GM12878 (cell line): ENCODE results near the gene AHNAK. TPM values are rescaled to one million over a fixed set of nuclear protein-coding genes. Genes with fewer than 3 reads are reported as not detected.

Experiments used
- CEBPB ChIP-seq, 2 experiments: fragments of 150-350 bp in 1 of 2; IDR thresholded peaks; 2 replicates each; pipeline ENCODE4 v1.6.1; 2012 to 2014; ENCODE audit warnings: low read depth in 2 of 2, low read length in 2 of 2, borderline replicate concordance in 1 of 2, inconsistent platforms in 1 of 2
- DPF2 ChIP-seq: fragments of 450-650 bp; IDR thresholded peaks from 2 replicates; pipeline ENCODE4 v1.6.1; 2017; ENCODE audit warnings: mild to moderate bottlenecking
- ETV6 ChIP-seq, 2 experiments: fragments of 450-650 bp in 1 of 2; IDR thresholded peaks in 1 of 2; conservative IDR thresholded peaks in 1 of 2; 2 replicates each; pipeline ENCODE4 v1.6.1; 2014; ENCODE audit warnings: antibody characterized with exemption in 1 of 2, borderline replicate concordance in 1 of 2, low read depth in 1 of 2, mild to moderate bottlenecking in 1 of 2, moderate library complexity in 1 of 2
- FOXK2 ChIP-seq: fragments of 450-650 bp; IDR thresholded peaks from 2 replicates; pipeline ENCODE4 v1.6.1; 2017; ENCODE audit warnings: mild to moderate bottlenecking, moderate library complexity
- GATAD2B ChIP-seq: fragments of 450-650 bp; conservative IDR thresholded peaks from 2 replicates; pipeline ENCODE4 v1.6.1; 2017; ENCODE audit warnings: low read depth, mild to moderate bottlenecking, moderate library complexity
- IRF4 ChIP-seq: IDR thresholded peaks from 2 replicates; pipeline ENCODE4 v1.6.1; 2011; ENCODE audit warnings: low read depth, low read length
- MEF2B ChIP-seq: fragments of 450-650 bp; IDR thresholded peaks from 2 replicates; pipeline ENCODE4 v1.6.1; 2018; ENCODE audit warnings: mild to moderate bottlenecking, moderate library complexity; ENCODE audit not compliant: partially characterized antibody, poor library complexity, severe bottlenecking
- MXI1 ChIP-seq: fragments of 150-350 bp; IDR thresholded peaks from 2 replicates; pipeline ENCODE4 v1.6.1; 2011; ENCODE audit warnings: low read depth, mild to moderate bottlenecking, inconsistent platforms, low read length, improper control_type of control experiment
- MYB ChIP-seq: fragments of 150-350 bp; IDR thresholded peaks from 2 replicates; pipeline ENCODE4 v1.6.1; 2014; ENCODE audit warnings: mild to moderate bottlenecking, low read depth, low read length, borderline replicate concordance
- NRF1 ChIP-seq: conservative IDR thresholded peaks from 2 replicates; pipeline ENCODE4 v1.6.1; 2011; ENCODE audit warnings: mild to moderate bottlenecking, low read depth, low read length, improper control_type of control experiment
- RAD21 ChIP-seq: IDR thresholded peaks from 2 replicates; pipeline ENCODE4 v1.6.1; 2011; ENCODE audit warnings: mild to moderate bottlenecking, low read depth, low read length, moderate library complexity; ENCODE audit not compliant: insufficient read depth
- RB1 ChIP-seq: fragments of 450-650 bp; formaldehyde crosslinking; IDR thresholded peaks from 2 replicates; pipeline ENCODE4 v1.6.1; 2017; ENCODE audit warnings: mild to moderate bottlenecking, borderline replicate concordance
- SMAD1 ChIP-seq: fragments of 450-650 bp; IDR thresholded peaks from 2 replicates; pipeline ENCODE4 v1.6.1; 2018; ENCODE audit warnings: mild to moderate bottlenecking, low read depth; ENCODE audit not compliant: partially characterized antibody
- SREBF1 ChIP-seq: IDR thresholded peaks from 2 replicates; pipeline ENCODE4 v1.6.1; 2012; ENCODE audit warnings: mild to moderate bottlenecking, low read length
- TARDBP ChIP-seq: IDR thresholded peaks from 2 replicates; pipeline ENCODE4 v1.6.1; 2016; ENCODE audit warnings: borderline replicate concordance
- WRNIP1 ChIP-seq: IDR thresholded peaks from 2 replicates; pipeline ENCODE4 v1.6.1; 2011; ENCODE audit warnings: low read depth, low read length, improper control_type of control experiment, borderline replicate concordance
- YY1 ChIP-seq: IDR thresholded peaks from 2 replicates; pipeline ENCODE4 v1.6.1; 2011; ENCODE audit warnings: low read depth, mild to moderate bottlenecking, low read length
- ZNF207 ChIP-seq: fragments of 450-650 bp; IDR thresholded peaks from 2 replicates; pipeline ENCODE4 v1.6.1; 2014; ENCODE audit warnings: antibody characterized with exemption, mild to moderate bottlenecking, borderline replicate concordance
- ZSCAN29 ChIP-seq: fragments of 450-650 bp; IDR thresholded peaks from 2 replicates; pipeline ENCODE4 v1.6.1; 2017; ENCODE audit warnings: mild to moderate bottlenecking, moderate library complexity
- polyA plus RNA-seq, 11 experiments: library from polyadenylated mRNA; depleted of rRNA in 4 of 11; unstranded in 6 of 11; stranded (reverse) in 5 of 11; fragments of >200 nt; fragmentation: Nextera tagmentation in 4 of 11; fragmentation: Illumina TruSeq in 1 of 11; extraction: Ambion mirVana in 4 of 11; extraction: Trizol in 1 of 11; gene quantifications; 1 replicate in 1 of 11; 2 replicates in 10 of 11; pipeline versions ENCODE4 v1.2.1 to v1.2.3, GENCODE V29; 2011 to 2016; ENCODE audit warnings: inconsistent platforms in 2 of 11, missing spikeins in 2 of 11, low read depth in 1 of 11
- total RNA-seq, 4 experiments: library from RNA; depleted of rRNA in 3 of 4; stranded (reverse); fragments of >200 nt in 3 of 4; fragmentation: Illumina TruSeq in 1 of 4; extraction: Trizol in 1 of 4; gene quantifications; 2 replicates each; pipeline versions ENCODE4 v1.2.1 to v1.2.3, GENCODE V29; 2013 to 2021
- TF ChIP-seq, protein P1 (sequence below): fragments of 450-650 bp; IDR thresholded peaks from 2 replicates; pipeline ENCODE4 v1.6.1; 2014; ENCODE audit warnings: mild to moderate bottlenecking
- TF ChIP-seq, protein P2 (sequence below): fragments of 150-350 bp; IDR thresholded peaks from 2 replicates; pipeline ENCODE4 v1.6.1; 2016; ENCODE audit warnings: low read depth, low read length
- TF ChIP-seq, protein P3 (sequence below): IDR thresholded peaks from 2 replicates; pipeline ENCODE4 v1.6.1; 2011; ENCODE audit warnings: borderline replicate concordance, low read depth, mild to moderate bottlenecking, moderate library complexity, low read length; ENCODE audit not compliant: insufficient read depth, poor library complexity, severe bottlenecking
- TF ChIP-seq, protein P4 (sequence below): IDR thresholded peaks from 2 replicates; pipeline ENCODE4 v1.6.1; 2012; ENCODE audit warnings: low read depth, low read length, improper control_type of control experiment

The AHNAK gene
- total and polyA plus RNA-seq, 10 of the 15 experiments (the other 5 are each of a cell fraction or from before 2014, with no cell fraction given) = 0.76 to 90.3 (median 19.4) TPM

DNA sequence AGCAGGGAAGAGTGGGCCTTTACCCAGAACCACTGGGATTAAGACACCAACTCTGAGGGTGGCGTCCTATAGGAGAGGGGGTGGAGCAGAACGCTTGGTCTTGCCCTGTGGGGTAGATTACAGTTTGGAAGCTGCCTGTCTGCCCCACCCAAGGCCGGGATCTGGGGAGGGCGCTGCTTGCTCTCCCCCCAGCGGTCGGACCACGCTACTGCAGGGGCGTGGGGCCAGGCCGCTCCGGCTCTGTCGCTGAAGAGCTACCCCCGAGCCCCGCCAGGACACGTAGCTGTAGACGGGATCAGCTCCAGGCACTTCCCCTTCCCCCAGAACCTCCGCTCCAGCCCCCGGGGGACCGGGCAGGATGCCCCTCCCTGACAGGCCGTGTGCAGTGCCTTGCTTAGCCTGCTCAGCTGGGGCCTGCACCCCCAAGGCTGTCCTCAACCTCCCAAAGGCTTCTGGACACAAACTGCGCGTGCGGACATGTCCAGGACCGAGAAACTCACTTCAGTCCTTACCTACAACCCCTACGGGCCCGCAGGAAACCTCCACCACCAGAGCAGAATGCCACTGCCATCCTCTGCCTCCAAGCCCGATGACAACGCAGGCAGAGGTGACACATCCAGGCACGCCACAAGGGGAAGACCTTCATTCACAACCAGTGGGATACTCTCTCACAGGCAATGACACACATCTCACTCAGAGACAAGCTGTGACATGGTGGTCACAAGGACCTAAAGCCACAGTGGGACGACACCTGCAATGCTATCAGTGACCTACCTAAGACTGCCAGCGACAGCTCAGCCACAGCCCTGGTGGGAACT is 3.6 kb downstream of the AHNAK start (continued):
- TF ChIP-seq RAD21 (peak; percentile 81), IRF4 (no peak), CEBPB (IDR thresholded peaks at IDR 0.05; ENCODE audit: borderline replicate concordance in 1 of 2, low read depth in 2 of 2, low read length in 2 of 2) (no peak), RB1 (peak; percentile 68; the same call in 1 of the 2 replicates), GATAD2B (no peak; the same call in 1 of the 2 replicates), NRF1 (no peak), MEF2B (no peak), ZSCAN29 (no peak), TARDBP (no peak), SREBF1 (no peak), SMAD1 (no peak), ETV6 (conservative IDR thresholded peaks at IDR 0.05 in 1 of 2, IDR thresholded peaks at IDR 0.05 in 1 of 2; ENCODE audit: borderline replicate concordance in 1 of 2, low read depth in 1 of 2) (no peak), MYB (no peak), DPF2 (0 out of 2 replicates have a peak, but pooled peaks have one; percentile 11), WRNIP1 (no peak), ZNF207 (no peak), MXI1 (no peak; the same call in 1 of the 2 replicates), YY1 (no peak), FOXK2 (no peak)
- TF ChIP-seq, protein P1, sequence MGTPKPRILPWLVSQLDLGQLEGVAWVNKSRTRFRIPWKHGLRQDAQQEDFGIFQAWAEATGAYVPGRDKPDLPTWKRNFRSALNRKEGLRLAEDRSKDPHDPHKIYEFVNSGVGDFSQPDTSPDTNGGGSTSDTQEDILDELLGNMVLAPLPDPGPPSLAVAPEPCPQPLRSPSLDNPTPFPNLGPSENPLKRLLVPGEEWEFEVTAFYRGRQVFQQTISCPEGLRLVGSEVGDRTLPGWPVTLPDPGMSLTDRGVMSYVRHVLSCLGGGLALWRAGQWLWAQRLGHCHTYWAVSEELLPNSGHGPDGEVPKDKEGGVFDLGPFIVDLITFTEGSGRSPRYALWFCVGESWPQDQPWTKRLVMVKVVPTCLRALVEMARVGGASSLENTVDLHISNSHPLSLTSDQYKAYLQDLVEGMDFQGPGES = no peak
- TF ChIP-seq, protein P2, sequence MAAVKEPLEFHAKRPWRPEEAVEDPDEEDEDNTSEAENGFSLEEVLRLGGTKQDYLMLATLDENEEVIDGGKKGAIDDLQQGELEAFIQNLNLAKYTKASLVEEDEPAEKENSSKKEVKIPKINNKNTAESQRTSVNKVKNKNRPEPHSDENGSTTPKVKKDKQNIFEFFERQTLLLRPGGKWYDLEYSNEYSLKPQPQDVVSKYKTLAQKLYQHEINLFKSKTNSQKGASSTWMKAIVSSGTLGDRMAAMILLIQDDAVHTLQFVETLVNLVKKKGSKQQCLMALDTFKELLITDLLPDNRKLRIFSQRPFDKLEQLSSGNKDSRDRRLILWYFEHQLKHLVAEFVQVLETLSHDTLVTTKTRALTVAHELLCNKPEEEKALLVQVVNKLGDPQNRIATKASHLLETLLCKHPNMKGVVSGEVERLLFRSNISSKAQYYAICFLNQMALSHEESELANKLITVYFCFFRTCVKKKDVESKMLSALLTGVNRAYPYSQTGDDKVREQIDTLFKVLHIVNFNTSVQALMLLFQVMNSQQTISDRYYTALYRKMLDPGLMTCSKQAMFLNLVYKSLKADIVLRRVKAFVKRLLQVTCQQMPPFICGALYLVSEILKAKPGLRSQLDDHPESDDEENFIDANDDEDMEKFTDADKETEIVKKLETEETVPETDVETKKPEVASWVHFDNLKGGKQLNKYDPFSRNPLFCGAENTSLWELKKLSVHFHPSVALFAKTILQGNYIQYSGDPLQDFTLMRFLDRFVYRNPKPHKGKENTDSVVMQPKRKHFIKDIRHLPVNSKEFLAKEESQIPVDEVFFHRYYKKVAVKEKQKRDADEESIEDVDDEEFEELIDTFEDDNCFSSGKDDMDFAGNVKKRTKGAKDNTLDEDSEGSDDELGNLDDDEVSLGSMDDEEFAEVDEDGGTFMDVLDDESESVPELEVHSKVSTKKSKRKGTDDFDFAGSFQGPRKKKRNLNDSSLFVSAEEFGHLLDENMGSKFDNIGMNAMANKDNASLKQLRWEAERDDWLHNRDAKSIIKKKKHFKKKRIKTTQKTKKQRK = no peak
- TF ChIP-seq, protein P3, sequence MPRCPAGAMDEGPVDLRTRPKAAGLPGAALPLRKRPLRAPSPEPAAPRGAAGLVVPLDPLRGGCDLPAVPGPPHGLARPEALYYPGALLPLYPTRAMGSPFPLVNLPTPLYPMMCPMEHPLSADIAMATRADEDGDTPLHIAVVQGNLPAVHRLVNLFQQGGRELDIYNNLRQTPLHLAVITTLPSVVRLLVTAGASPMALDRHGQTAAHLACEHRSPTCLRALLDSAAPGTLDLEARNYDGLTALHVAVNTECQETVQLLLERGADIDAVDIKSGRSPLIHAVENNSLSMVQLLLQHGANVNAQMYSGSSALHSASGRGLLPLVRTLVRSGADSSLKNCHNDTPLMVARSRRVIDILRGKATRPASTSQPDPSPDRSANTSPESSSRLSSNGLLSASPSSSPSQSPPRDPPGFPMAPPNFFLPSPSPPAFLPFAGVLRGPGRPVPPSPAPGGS = no peak
- TF ChIP-seq, protein P4, sequence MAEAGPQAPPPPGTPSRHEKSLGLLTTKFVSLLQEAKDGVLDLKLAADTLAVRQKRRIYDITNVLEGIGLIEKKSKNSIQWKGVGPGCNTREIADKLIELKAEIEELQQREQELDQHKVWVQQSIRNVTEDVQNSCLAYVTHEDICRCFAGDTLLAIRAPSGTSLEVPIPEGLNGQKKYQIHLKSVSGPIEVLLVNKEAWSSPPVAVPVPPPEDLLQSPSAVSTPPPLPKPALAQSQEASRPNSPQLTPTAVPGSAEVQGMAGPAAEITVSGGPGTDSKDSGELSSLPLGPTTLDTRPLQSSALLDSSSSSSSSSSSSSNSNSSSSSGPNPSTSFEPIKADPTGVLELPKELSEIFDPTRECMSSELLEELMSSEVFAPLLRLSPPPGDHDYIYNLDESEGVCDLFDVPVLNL = no peak
